ENCODE measurements around the gene HELB. TPM values are rescaled to one million over a fixed set of nuclear protein-coding genes. Genes with fewer than 3 reads are reported as not detected.

HELB gene
- total RNA-seq, 1 donor from 2014 or later = 58.0 TPM

GRCh38 chr12:66352899-66353298, 50.6 kb downstream of the HELB start:
- intact Hi-C loops (cut with micrococcal nuclease) = no loop called here

DNA sequence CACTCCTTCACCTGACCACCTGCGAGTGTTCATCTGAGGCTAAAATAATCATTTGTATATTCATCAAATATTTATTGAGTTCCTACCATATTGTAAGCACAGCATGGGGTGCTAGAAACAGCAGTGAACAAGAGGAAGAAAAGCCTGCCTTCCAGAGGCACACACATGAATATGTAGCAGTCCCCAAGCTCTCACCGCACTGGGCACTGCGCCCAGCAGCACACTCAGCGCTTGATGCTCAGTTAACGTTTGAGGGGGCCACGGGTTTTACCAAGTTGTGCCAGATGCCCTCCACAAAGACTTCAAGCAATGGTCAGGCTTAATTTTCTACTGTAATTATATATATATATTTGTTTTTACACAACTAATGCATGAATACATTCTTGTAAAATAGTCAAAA, 52.0 kb downstream of the HELB start:
- intact Hi-C loops (cut with micrococcal nuclease) = no loop called here

DNA sequence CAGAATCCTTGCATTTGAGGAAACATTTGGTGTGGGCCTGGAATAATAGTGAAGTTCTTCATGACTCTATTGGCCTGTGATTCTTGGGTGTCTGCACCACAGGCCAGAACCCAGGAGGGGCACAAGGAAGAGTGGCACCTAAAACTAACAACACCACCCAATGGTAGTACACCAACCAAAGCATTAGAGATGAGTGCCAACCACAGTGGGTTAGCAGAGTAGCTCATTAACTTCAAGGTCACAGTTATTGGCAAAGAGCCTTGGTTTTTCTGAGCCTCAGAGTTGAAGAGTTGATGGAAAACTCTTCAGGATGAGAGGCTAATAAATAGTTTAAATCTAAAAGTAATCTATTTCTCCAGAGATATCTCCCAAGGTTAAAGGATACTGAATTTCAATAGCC, 57.0 kb downstream of the HELB start:
- intact Hi-C loops (cut with micrococcal nuclease) = no loop called here

GRCh38 chr12:66361703-66362102, 59.4 kb downstream of the HELB start:
- intact Hi-C loops (cut with micrococcal nuclease) = no loop called here

- intact Hi-C loops (cut with micrococcal nuclease) = no loop called here
Observed at GRCh38 chr12:66365718-66366490, 63.6 kb downstream of the HELB start.

DNA sequence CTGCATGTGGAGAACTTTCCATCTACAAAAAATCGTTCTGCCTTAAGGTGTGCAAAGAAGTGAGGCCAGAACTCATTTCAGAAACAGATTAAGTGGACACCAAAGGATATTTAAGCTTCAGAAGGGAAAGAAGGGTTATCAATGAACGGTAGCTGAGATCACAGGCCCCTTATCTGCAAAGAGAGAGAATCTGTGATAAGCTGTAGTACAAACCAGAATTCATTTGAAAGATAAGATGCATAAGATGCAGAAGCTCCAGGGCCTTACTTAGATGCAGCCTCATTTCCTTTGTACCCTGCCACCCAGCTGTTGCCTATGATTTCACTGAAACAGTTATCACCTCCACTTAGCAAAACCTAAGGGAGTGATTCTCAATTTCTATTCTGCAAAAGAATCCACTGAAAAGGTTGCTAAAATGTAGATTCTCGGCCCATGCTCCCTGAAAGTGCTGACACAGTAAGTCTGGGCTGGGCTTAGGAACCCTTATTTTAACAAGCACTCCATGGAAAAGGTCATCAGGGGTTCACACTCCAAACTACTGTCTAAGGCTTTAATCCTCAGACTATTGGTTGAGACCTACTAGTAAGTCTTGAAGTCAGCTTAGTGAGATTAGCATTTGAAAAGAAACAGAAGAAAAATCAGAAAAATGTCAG, 64.8 kb downstream of the HELB start:
- intact Hi-C loops (cut with micrococcal nuclease) = no loop called here

- intact Hi-C loops (cut with micrococcal nuclease) = no loop called here
Observed at GRCh38 chr12:66371982-66372381, 69.7 kb downstream of the HELB start.

- intact Hi-C loops (cut with micrococcal nuclease) = no loop called here
Observed at GRCh38 chr12:66375560-66375959, 73.3 kb downstream of the HELB start.

DNA sequence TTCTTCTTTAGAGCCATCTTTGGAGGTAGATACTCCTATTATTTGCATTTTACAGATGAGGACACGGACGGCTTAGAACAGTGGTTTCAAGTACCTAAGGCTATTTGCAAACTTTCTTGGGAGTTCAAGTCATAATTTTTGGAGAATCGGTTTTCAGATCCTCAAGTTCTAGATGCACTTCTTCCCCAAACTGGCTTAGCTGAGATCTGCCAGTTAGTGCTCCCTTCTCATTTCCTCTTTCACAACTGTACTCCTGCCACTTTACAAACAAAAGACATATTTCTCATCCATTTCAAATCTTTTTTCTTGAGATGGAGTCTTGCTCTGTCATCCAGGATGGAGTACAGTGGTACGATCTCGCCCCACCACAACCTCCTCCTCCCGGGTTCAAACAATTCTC, 77.3 kb downstream of the HELB start:
- intact Hi-C loops (cut with micrococcal nuclease) = no loop called here

DNA sequence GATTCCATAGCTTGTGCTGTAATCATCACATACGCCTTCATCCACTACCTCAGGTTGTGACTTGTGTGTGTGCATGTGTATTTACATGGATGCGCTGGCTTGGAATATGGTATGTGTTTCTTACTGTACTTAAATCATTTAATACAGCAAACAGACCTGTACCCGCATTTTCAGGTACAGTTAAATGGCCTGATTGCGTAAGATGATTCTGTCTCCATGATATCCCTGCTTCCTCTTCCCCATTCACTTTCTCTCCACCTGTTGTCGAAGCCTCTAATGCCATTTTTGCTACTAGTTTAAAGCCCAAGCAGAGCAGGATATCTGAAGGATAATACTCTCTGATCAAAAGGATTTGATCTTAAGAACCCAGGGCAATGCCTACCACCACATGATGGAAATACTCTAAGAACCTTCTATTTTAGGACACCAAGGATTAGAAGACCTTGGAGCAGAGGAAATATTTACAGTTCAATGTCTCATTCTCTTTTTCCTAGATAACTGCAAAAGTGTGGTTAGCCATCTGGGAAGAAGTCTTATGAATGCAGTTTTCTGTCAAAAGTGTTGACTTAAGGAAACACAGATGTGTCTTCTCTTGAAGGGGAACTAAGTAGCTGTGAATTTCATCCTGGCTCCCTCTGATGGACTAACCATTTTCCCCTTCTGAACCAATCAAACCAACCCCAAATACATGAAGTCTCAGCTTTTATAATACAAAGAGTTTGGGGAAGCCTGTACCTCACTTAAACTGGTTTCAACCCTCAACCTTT, 78.7 kb downstream of the HELB start:
- intact Hi-C loops (cut with micrococcal nuclease) = no loop called here

DNA sequence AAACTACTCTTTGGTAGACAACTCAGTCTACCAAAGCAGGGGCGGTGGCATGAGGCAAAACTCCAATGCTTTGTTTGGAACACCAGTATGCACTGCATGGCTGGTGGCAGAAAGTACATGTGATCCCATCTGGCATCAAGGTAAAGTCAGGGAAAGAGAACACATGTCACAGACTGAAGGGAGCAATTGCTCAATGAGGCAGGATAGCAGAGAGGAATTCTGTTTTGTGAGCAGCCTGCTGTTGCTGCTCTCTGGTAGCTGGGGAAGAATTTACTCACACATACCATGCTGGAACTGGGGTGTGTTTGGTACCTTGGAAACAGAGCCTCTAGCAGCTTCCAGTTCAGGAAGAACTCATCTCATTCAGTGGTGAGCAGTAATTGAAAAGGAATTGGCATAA, 84.8 kb downstream of the HELB start:
- intact Hi-C loops (cut with micrococcal nuclease) = no loop called here

Other genes with a start within 250 kb of the HELB start
- gene LLPH, start 171.7 kb upstream of the HELB start, total RNA-seq = 30.7 and 31.2 TPM in 2 replicates
- 80.9 and 87.3 TPM in 2 replicates for gene TMBIM4, start 132.5 kb upstream of the HELB start, total RNA-seq
- 4.2 and 4.8 TPM in 2 replicates for gene IRAK3, start 113.3 kb upstream of the HELB start, total RNA-seq